ENCODE measurements around the gene BSPRY. TPM values are rescaled to one million over a fixed set of nuclear protein-coding genes. Genes with fewer than 3 reads are reported as not detected.

The BSPRY gene
- total and polyA plus RNA-seq, 2 experiments from 2014 or later = 4.8 to 6.6 TPM

GRCh38 chr9:113331780-113332179 lies 17.6 kb upstream of the BSPRY start:
- Mint-ChIP-seq H3K4me1 (peaks cover 3% of the 10 kb centered on the region; the same call in 2 of the 3 replicates), H3K27me3 (ENCODE audit: insufficient read depth, low read depth, poor library complexity) (no peaks in the 10 kb centered on the region), H3K4me3 (no peak overlapping the region), H3K36me3 (ENCODE audit: low read depth) (no peaks in the 10 kb centered on the region), H3K9me3 (no peaks in the 10 kb centered on the region), H3K27ac (no peak overlapping the region)
- Histone ChIP-seq H3K27me3 (ENCODE audit: insufficient read depth) (no peaks in the 10 kb centered on the region), H3K79me2 (replicated peaks; ENCODE audit: insufficient read depth) (no peaks in the 10 kb centered on the region), H3K27ac (ENCODE audit: low read depth) (no peak overlapping the region), H3K4me2 (no peak overlapping the region), H3F3A (replicated peaks; ENCODE audit: low read depth) (no peaks in the 10 kb centered on the region), H3K4me3 (no peak overlapping the region), H3K36me3 (ENCODE audit: insufficient read depth) (no peaks in the 10 kb centered on the region), H3K4me1 (ENCODE audit: insufficient read depth) (no peaks in the 10 kb centered on the region), H4K20me1 (replicated peaks; ENCODE audit: insufficient read depth) (no peaks in the 10 kb centered on the region), H3K9me2 (ENCODE audit: insufficient read depth) (no peaks in the 10 kb centered on the region), H2AFZ (no peak overlapping the region)
- TF ChIP-seq CTCF (conservative IDR thresholded peaks at IDR 0.05; ENCODE audit: low read depth in 2 of 2) (no peak), ZNF462 (CRISPR knock-in tag; IDR thresholded peaks at IDR 0.05) (no peak), CREB1 (CRISPR knock-in tag; IDR thresholded peaks at IDR 0.05; ENCODE audit: low read depth) (no peak), NANOG (IDR thresholded peaks at IDR 0.05; ENCODE audit: borderline replicate concordance) (no peak), REST (IDR thresholded peaks at IDR 0.05; ENCODE audit: unreplicated experiment) (no peak), JUNB (IDR thresholded peaks at IDR 0.05; ENCODE audit: unreplicated experiment) (no peak), EZH2 (IDR thresholded peaks at IDR 0.05; ENCODE audit: low read depth, unreplicated experiment) (no peak), POLR2AphosphoS5 (IDR thresholded peaks at IDR 0.05; ENCODE audit: low read depth) (no peak), ETS1 (IDR thresholded peaks at IDR 0.05) (no peak), ZNF114 (CRISPR knock-in tag; IDR thresholded peaks at IDR 0.05) (no peak), STAT1 (IDR thresholded peaks at IDR 0.05; ENCODE audit: unreplicated experiment) (no peak), ZNF331 (CRISPR knock-in tag; IDR thresholded peaks at IDR 0.05; ENCODE audit: low read depth) (no peak), EZH2phosphoT487 (IDR thresholded peaks at IDR 0.05; ENCODE audit: unreplicated experiment) (no peak)
- DNase-seq (ENCODE audit: low spot score) = no peak
- no peak for ATAC-seq
